ENCODE data around the gene THAP7. TPM values are rescaled to one million over a fixed set of nuclear protein-coding genes. Genes with fewer than 3 reads are reported as not detected.

Gene THAP7
- total RNA-seq, 4 donors from 2014 or later = 33.2 to 42.4 (median 39.1) TPM

DNA sequence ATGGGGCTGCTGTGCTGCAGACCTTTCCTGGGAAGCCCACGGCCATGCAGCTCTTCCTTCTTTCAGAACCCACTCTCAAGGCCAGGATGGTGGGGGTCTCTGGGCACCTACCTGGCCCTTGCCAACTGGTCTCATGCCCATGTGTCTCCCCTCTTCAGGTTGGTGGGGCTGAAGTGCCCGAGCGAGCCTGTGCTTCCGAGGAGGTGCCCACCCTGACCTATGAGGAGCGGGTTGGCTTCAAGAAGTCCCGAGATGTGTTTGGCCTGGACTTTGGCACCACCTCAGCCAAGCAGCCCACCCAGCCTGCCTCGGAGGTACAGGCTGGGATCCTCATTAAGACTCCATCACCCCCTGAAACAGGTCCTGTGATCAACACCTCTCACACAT, 9.9 kb downstream of the THAP7 start:
- intact Hi-C loops (cut with DNase I) = no loop called here
- H3K9me3 ChIP-seq = no peaks in the 10 kb centered on the region
- H3K4me1 ChIP-seq = no peaks in the 10 kb centered on the region
- H3K4me3 ChIP-seq = no peak overlapping the region
- TF ChIP-seq, protein P1, sequence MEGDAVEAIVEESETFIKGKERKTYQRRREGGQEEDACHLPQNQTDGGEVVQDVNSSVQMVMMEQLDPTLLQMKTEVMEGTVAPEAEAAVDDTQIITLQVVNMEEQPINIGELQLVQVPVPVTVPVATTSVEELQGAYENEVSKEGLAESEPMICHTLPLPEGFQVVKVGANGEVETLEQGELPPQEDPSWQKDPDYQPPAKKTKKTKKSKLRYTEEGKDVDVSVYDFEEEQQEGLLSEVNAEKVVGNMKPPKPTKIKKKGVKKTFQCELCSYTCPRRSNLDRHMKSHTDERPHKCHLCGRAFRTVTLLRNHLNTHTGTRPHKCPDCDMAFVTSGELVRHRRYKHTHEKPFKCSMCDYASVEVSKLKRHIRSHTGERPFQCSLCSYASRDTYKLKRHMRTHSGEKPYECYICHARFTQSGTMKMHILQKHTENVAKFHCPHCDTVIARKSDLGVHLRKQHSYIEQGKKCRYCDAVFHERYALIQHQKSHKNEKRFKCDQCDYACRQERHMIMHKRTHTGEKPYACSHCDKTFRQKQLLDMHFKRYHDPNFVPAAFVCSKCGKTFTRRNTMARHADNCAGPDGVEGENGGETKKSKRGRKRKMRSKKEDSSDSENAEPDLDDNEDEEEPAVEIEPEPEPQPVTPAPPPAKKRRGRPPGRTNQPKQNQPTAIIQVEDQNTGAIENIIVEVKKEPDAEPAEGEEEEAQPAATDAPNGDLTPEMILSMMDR (IDR thresholded peaks at IDR 0.05) = no peak
- TF ChIP-seq POLR2A (IDR thresholded peaks at IDR 0.05; ENCODE audit: low read depth) (no peak), POLR2AphosphoS5 (IDR thresholded peaks at IDR 0.05) (no peak), EP300 (IDR thresholded peaks at IDR 0.05) (no peak)
- no peak overlapping the region for H3K27ac ChIP-seq (replicated peaks in 1 of 4)
- WGBS = no CpG with 5 or more reads among the region's 7 CpGs
- peaks cover 38 to 99% (median 93%) of the 10 kb centered on the region in 4 donors for H3K36me3 ChIP-seq
- DNase-seq (ENCODE audit: extremely low spot score) = no peak
- H3K27me3 ChIP-seq = no peaks in the 10 kb centered on the region

DNA sequence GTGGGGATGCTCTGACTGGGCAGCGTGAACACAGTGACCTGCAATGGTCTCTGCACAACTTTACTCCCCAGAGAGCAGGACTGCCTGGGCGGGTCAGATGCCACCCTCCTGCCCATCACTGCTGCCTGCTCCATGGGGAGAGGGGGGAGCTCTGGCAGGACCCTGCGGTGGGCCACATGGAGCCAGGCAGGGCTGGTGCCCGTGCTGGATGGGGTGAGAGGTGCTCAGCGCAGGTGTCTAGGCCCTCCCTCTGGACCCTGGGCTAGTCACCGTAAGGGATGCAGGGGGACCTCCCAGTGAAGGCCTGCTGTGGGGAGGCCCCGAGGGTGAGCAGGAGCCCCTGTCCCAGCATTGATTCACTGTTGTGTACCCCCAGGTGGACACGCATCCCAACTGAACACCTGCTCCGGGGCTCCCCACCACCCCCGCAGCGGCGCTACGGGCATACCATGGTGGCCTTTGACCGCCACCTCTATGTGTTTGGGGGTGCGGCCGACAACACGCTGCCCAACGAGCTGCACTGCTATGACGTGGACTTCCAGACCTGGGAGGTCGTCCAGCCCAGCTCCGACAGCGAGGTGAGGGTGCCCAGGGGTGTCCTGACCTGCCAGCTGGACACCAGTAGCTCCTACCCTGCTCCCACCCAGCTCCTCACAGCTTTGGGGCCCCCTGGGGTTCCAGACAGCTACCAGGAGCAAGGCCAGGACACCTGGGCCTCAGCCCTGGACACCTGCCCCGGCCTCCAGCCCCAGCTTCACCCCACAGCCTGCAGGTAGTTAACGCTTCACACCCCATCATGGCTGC, 10.5 kb downstream of the THAP7 start:
- intact Hi-C loops (cut with DNase I) = no loop called here
- H3K36me3 ChIP-seq = peaks cover 40 to 99% (median 91%) of the 10 kb centered on the region in 4 donors
- no peak for DNase-seq (ENCODE audit: extremely low spot score)

DNA sequence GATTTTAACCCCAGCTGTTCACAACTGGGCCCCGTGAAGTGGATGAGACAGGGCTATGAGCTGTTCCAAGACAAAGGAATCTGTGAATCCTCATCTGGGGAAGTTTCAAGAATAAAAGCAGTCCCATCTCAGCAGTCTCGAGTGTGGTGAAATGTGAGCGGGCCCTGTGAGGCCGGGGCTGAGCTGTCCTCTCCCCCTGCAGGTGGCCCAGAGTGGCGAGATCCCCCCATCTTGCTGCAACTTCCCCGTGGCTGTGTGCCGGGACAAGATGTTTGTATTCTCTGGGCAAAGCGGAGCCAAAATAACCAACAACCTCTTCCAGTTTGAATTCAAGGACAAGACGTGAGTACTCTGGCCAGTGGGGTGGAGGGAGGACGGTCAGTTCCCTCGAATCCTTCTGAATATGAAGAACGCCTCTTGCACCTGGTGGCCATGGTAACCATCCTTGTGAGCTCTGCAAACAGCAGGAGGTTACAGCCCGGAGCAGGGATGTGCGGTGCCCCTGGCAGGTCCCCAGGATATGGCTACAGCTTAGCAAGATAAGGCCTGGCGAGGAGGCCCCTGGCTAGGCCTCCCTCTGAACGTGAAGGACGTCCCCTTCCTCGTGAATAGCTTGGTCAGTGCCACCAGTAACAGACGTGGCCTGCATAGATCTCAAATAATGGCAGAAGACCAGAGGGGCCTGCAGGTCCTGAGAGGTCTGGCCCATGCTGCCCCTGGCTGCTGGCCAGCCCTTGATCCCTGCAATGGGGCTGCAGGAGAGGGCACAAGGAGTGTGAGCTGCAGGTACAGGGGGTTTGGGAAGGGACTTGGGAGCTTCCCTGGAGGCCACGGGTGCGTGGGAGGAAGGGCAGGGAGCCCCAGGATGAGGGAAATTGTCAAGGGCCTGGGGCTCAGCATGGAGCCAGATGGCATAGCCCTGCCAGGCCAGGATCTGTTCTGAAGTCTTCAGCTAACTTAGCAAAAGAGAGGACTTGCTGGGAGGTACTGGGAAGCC, 11.4 kb downstream of the THAP7 start:
- no peak overlapping the region for H3K27ac ChIP-seq (replicated peaks in 1 of 4)
- H3K9me3 ChIP-seq = no peaks in the 10 kb centered on the region
- peaks cover 33 to 96% (median 87%) of the 10 kb centered on the region in 4 donors for H3K36me3 ChIP-seq
- no peak for DNase-seq (ENCODE audit: extremely low spot score)
- no peaks in the 10 kb centered on the region for H3K27me3 ChIP-seq
- intact Hi-C loops (cut with DNase I) = no loop called here
- no peaks in the 10 kb centered on the region for H3K4me1 ChIP-seq
- 81% methylated on average over 14 of the region's 21 CpGs for WGBS
- no peak overlapping the region for H3K4me3 ChIP-seq
- TF ChIP-seq EP300 (IDR thresholded peaks at IDR 0.05) (no peak), POLR2AphosphoS5 (IDR thresholded peaks at IDR 0.05) (no peak), POLR2A (IDR thresholded peaks at IDR 0.05; ENCODE audit: low read depth) (no peak)
- TF ChIP-seq, protein P1 (IDR thresholded peaks at IDR 0.05) = no peak

More for the DNA sequence above, 10.5 kb downstream of the THAP7 start:
- Histone ChIP-seq H3K4me3 (no peak overlapping the region), H3K27ac (replicated peaks in 1 of 4) (no peak overlapping the region), H3K4me1 (no peaks in the 10 kb centered on the region), H3K27me3 (no peaks in the 10 kb centered on the region), H3K9me3 (no peaks in the 10 kb centered on the region)
- WGBS = 95% methylated on average over 16 of the region's 24 CpGs
- TF ChIP-seq POLR2A (IDR thresholded peaks at IDR 0.05; ENCODE audit: low read depth) (no peak), POLR2AphosphoS5 (IDR thresholded peaks at IDR 0.05) (no peak), EP300 (IDR thresholded peaks at IDR 0.05) (no peak)
- TF ChIP-seq, protein P1 (IDR thresholded peaks at IDR 0.05) = no peak

DNA sequence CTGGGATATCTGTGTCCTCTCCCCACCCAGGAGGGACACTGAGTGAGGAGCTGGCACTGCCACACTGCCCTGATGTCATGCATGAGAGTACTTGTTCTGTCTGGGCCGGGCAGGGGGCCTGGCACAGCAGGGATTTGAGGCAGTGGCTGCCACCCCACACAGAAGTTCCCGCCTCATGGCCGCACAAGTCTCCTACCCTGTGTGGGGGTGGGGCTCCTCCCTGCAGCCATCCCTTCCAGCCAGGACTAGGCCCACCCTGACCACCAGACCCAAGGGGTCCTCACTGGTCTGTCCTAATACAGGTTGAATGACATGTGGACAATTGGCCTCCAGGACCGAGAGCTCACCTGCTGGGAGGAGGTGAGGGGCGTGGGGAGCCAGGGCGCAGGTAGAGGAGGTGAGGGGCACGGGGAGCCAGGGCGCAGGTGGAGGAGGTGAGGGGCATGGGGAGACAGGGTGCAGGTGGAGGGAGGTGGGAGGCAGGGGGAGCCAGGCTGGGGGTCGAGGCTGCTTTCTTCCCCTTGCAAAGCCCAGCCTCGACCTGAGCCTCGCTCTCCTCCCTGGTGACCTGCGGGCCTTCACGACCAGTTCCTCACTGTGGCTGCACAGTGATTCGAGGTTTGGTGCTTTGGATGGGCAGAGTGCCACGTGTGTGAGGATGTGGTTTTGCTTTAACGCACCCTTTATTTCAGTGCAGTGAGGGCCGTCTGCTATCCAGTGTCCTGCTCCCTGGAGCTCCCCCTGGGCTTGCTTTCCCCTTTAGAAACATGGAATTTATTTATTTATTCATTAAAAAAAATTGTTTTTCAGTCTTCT, 12.4 kb downstream of the THAP7 start:
- intact Hi-C loops (cut with DNase I) = no loop called here
- no peak for TF ChIP-seq POLR2AphosphoS5 (IDR thresholded peaks at IDR 0.05)
- no peak for TF ChIP-seq POLR2A (IDR thresholded peaks at IDR 0.05; ENCODE audit: low read depth)
- TF ChIP-seq EP300 (IDR thresholded peaks at IDR 0.05) = no peak
- TF ChIP-seq, protein P1 (IDR thresholded peaks at IDR 0.05) = no peak
- 54% methylated on average over 14 of the region's 17 CpGs for WGBS
- H3K27me3 ChIP-seq = no peaks in the 10 kb centered on the region
- H3K4me3 ChIP-seq = no peak overlapping the region
- H3K27ac ChIP-seq (replicated peaks in 1 of 4) = no peak overlapping the region
- no peaks in the 10 kb centered on the region for H3K4me1 ChIP-seq
- no peak for DNase-seq (ENCODE audit: extremely low spot score)
- no peaks in the 10 kb centered on the region for H3K9me3 ChIP-seq
- H3K36me3 ChIP-seq = peaks cover 29 to 92% (median 81%) of the 10 kb centered on the region in 4 donors

Measured in esophagus muscularis mucosa (tissue), 4 donors.